Osteocyte (in vitro differentiated cells): ENCODE data around the gene AOPEP. TPM values are rescaled to one million over a fixed set of nuclear protein-coding genes. Genes with fewer than 3 reads are reported as not detected.

Experiments used
- DNase-seq: peaks from one replicate; pipeline ENCODE4 v3.0.0; 2021; ENCODE audit warnings: mixed read lengths; ENCODE audit not compliant: unreplicated experiment; ENCODE audit errors: extremely low spot score
- H3K27ac Mint-ChIP-seq: one replicate; pipeline ENCODE4 v1.8.0; 2021; ENCODE audit warnings: mild to moderate bottlenecking, mixed read lengths; ENCODE audit not compliant: unreplicated experiment
- H3K27me3 Mint-ChIP-seq: one replicate; pipeline ENCODE4 v1.8.0; 2021; ENCODE audit warnings: mixed read lengths; ENCODE audit not compliant: unreplicated experiment
- H3K36me3 Mint-ChIP-seq: one replicate; pipeline ENCODE4 v1.8.0; 2021; ENCODE audit warnings: mixed read lengths; ENCODE audit not compliant: unreplicated experiment
- H3K4me1 Mint-ChIP-seq: one replicate; pipeline ENCODE4 v1.8.0; 2021; ENCODE audit warnings: mixed read lengths; ENCODE audit not compliant: unreplicated experiment
- H3K4me3 Mint-ChIP-seq: one replicate; pipeline ENCODE4 v1.8.0; 2021; ENCODE audit warnings: mild to moderate bottlenecking, moderate library complexity, mixed read lengths; ENCODE audit not compliant: unreplicated experiment
- H3K9me3 Mint-ChIP-seq: one replicate; pipeline ENCODE4 v1.8.0; 2021; ENCODE audit warnings: mixed read lengths; ENCODE audit not compliant: unreplicated experiment
- total RNA-seq: library from RNA; stranded (reverse); gene quantifications from 2 replicates; pipeline ENCODE4 v1.2.1, GENCODE V29; 2021
- TF ChIP-seq, protein P1 (sequence below): fragments of 200-600 bp; sonication (generic); IDR thresholded peaks from 2 replicates; pipeline ENCODE4 v1.5.0; 2021; ENCODE audit warnings: antibody characterized with exemption, mild to moderate bottlenecking, moderate library complexity

The AOPEP gene
- total RNA-seq, 1 donor from 2014 or later = 108 TPM

DNA sequence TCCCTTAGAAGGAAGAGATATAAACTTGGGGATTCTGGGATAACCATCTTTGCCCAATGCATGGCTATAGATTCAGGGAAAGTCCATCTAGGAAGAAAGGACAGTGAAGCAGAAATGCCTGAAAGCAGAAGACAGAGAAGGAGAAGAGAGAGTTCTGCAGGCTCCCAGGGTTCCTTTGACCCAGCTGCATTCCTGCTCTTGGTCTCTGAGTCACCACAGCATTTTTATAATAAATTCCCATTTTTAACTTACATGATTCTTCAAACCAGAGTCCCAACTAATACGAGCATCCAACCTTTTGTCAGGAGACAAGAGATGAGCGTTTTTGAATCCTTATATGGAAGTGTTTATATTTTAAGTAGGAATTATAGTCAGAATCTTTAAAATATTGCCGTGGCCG lies 12.0 kb upstream of the AOPEP start:
- no peaks in the 10 kb centered on the region for H3K4me1 Mint-ChIP-seq

DNA sequence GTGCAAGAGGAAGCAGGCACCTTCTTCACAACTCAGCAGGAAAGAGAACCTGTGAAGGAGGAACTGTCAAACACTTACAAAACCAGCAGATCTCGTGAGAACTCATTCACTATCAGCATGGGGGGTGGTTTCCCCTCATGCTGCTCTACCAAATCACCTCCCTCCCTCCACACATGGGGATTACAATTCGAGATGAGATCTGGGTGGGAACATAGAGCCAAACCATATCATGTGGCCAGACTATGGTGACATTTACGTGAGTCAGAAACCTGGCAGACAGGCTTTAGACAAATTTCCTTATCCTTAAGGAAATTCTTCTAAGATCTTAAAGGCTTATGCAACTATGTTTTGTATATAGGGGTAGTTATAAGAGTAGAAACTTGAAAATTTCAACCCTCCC lies 8.7 kb upstream of the AOPEP start:
- Mint-ChIP-seq H3K27me3 (peaks cover 23% of the 10 kb centered on the region), H3K4me1 (no peaks in the 10 kb centered on the region), H3K27ac (no peak overlapping the region), H3K9me3 (peaks cover 5% of the 10 kb centered on the region), H3K36me3 (no peaks in the 10 kb centered on the region), H3K4me3 (no peak overlapping the region)
- TF ChIP-seq, protein P1, sequence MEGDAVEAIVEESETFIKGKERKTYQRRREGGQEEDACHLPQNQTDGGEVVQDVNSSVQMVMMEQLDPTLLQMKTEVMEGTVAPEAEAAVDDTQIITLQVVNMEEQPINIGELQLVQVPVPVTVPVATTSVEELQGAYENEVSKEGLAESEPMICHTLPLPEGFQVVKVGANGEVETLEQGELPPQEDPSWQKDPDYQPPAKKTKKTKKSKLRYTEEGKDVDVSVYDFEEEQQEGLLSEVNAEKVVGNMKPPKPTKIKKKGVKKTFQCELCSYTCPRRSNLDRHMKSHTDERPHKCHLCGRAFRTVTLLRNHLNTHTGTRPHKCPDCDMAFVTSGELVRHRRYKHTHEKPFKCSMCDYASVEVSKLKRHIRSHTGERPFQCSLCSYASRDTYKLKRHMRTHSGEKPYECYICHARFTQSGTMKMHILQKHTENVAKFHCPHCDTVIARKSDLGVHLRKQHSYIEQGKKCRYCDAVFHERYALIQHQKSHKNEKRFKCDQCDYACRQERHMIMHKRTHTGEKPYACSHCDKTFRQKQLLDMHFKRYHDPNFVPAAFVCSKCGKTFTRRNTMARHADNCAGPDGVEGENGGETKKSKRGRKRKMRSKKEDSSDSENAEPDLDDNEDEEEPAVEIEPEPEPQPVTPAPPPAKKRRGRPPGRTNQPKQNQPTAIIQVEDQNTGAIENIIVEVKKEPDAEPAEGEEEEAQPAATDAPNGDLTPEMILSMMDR = no peak
- DNase-seq = no peak

More for the DNA sequence above, 12.0 kb upstream of the AOPEP start:
- Mint-ChIP-seq H3K27me3 (peaks cover 31% of the 10 kb centered on the region), H3K27ac (no peak overlapping the region), H3K9me3 (no peaks in the 10 kb centered on the region), H3K36me3 (no peaks in the 10 kb centered on the region), H3K4me3 (no peak overlapping the region)
- TF ChIP-seq, protein P1 = no peak
- DNase-seq = no peak

DNA sequence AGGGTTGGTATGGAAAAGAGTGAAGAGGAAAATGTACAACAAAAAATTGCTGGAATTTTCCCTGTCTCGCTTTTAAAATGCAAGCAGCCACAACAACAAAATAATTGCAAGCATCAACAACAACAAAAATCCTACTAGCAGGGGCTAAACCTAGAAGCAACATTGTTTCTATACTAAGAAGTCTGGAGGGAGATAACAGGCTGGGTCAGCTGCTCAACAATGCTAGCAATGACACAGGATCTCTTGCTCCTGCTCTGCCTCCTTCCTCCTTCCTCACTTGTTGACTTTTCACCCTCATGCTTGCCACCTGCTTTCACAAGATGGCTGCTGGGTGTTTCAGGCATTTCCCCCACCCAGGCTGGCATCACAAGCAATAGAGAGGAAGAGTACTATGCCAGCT lies 7.6 kb upstream of the AOPEP start:
- H3K9me3 Mint-ChIP-seq = peaks cover 5% of the 10 kb centered on the region
- no peaks in the 10 kb centered on the region for H3K4me1 Mint-ChIP-seq
- no peaks in the 10 kb centered on the region for H3K36me3 Mint-ChIP-seq
- DNase-seq = no peak
- H3K27ac Mint-ChIP-seq = no peak overlapping the region
- no peak overlapping the region for H3K4me3 Mint-ChIP-seq
- TF ChIP-seq, protein P1 = no peak
- peaks cover 16% of the 10 kb centered on the region for H3K27me3 Mint-ChIP-seq

DNA sequence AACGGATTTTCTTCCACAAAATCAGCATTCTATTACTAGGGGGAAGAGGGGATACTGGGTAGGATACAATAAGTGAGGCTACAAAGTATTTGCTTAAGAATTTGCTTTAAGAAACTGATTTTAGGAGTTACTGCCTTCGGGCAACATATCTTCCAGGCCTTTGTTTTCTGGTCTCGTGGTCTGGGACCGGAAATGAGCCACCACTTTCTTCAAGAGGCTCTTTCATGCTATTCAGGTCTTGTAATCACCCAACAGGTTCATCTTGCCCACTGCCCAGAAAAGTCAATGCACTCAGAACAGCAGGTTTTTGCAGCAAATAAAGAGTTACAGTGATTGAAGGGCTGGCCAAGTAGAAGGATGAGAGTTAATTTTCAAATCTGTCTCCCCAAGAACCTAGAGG lies 6.6 kb upstream of the AOPEP start:
- TF ChIP-seq, protein P1 = no peak
- Mint-ChIP-seq H3K4me1 (no peaks in the 10 kb centered on the region), H3K27ac (no peak overlapping the region)

DNA sequence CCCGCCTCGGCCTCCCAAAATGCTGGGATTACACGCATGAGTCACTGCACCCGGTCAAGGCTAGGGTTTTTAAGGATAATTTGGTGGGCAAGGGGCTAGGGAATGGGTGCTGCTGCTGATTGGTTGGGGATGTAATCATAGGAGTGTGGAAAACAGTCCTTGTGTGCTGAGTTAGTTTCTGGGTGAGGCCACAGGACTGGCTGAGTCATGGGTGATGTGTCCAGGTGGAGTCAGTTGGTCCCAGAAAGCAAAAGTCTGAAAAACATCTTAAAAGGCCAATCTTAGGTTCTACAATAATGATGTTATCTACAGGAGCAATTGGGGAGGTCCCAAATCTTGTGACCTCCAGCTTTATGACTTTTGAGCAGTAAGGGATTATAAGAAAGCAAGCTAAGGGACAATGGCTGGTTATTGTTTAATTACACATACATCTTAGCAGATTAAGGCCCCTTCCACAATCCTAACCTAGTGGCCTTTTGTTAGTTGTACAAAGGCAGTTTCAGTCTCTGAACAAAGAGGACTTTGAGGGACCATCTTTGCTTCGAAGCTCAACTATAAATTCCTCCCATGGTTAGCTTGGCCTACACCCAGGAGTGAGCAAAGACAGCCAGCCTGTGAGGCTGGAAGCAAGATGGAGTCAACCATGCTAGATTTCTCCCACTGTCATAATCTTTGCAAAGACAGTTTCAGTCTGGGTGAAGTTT lies 5.5 kb upstream of the AOPEP start:
- Mint-ChIP-seq H3K4me3 (no peak overlapping the region), H3K27ac (no peak overlapping the region), H3K27me3 (peaks cover 15% of the 10 kb centered on the region), H3K4me1 (no peaks in the 10 kb centered on the region), H3K9me3 (peaks cover 5% of the 10 kb centered on the region), H3K36me3 (no peaks in the 10 kb centered on the region)
- no peak for DNase-seq
- TF ChIP-seq, protein P1 = no peak

More for the DNA sequence above, 6.6 kb upstream of the AOPEP start:
- no peaks in the 10 kb centered on the region for H3K36me3 Mint-ChIP-seq
- DNase-seq = no peak
- H3K27me3 Mint-ChIP-seq = peaks cover 16% of the 10 kb centered on the region
- peaks cover 5% of the 10 kb centered on the region for H3K9me3 Mint-ChIP-seq
- H3K4me3 Mint-ChIP-seq = no peak overlapping the region
